ENCODE data around the gene ITFG1. TPM values are rescaled to one million over a fixed set of nuclear protein-coding genes. Genes with fewer than 3 reads are reported as not detected.

Gene ITFG1
- total and polyA plus RNA-seq, 5 donors, result 51.7 to 72.6 (median 63.4) TPM

GRCh38 chr16:47278306-47278970 lies 182.4 kb downstream of the ITFG1 start:
- no peaks in the 10 kb centered on the region for H3K27me3 ChIP-seq (ENCODE audit: control insufficient read depth, insufficient read depth)
- intact Hi-C loops (cut with DNase I), result no loop called here
- no peaks in the 10 kb centered on the region for H3K9me3 ChIP-seq (ENCODE audit: control insufficient read depth, low read length)
- DNase-seq (no peak), ATAC-seq (no peak)
- no peak overlapping the region for H3K4me3 ChIP-seq (ENCODE audit: low read length)
- no peak overlapping the region for H3K27ac ChIP-seq (ENCODE audit: low read length)
- 90% methylated on average over 5 of the region's 5 CpGs for WGBS
- no peaks in the 10 kb centered on the region for H3K4me1 ChIP-seq (ENCODE audit: control insufficient read depth, insufficient read depth, low read length)

GRCh38 chr16:47276522-47276921 lies 184.3 kb downstream of the ITFG1 start:
- ATAC-seq, result no peak
- Histone ChIP-seq H3K27ac (ENCODE audit: low read length) (no peak overlapping the region), H3K4me1 (ENCODE audit: control insufficient read depth, insufficient read depth, low read length) (no peaks in the 10 kb centered on the region), H3K4me3 (ENCODE audit: low read length) (no peak overlapping the region), H3K27me3 (ENCODE audit: control insufficient read depth, insufficient read depth) (no peaks in the 10 kb centered on the region), H3K9me3 (ENCODE audit: control insufficient read depth, low read length) (no peaks in the 10 kb centered on the region)
- 34% methylated on average over 1 of the region's 1 CpG for WGBS
- no peak for DNase-seq
- intact Hi-C loops (cut with DNase I), result no loop called here

GRCh38 chr16:47262938-47263337 lies 197.9 kb downstream of the ITFG1 start:
- WGBS, result 88% methylated on average over 2 of the region's 2 CpGs
- H3K4me1 ChIP-seq (ENCODE audit: control insufficient read depth, insufficient read depth, low read length), result no peaks in the 10 kb centered on the region
- H3K9me3 ChIP-seq (ENCODE audit: control insufficient read depth, low read length), result no peaks in the 10 kb centered on the region
- intact Hi-C loops (cut with DNase I), result no loop called here
- H3K4me3 ChIP-seq (ENCODE audit: low read length), result no peak overlapping the region
- no peak overlapping the region for H3K27ac ChIP-seq (ENCODE audit: low read length)
- ATAC-seq, result no peak
- DNase-seq, result no peak
- H3K27me3 ChIP-seq (ENCODE audit: control insufficient read depth, insufficient read depth), result no peaks in the 10 kb centered on the region

DNA sequence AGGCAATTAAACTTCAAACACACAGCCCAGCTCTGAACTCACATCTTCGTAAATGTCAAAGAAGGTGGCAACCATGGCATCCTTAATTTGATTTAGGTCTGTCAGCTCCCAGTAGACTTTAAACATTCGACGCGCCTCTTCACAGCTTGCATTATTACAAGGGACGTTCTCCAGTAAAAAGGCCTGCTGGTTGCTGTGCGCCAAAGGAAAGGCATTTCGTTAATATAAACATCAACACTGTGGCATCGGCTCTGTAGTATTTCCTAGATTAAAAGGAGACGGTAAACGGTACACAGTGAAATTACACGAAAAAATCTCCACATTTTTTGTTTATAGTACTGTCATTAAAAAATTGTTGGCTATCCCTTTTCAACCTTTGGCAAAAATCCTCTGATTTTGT lies 200.4 kb downstream of the ITFG1 start:
- Histone ChIP-seq H3K27ac (ENCODE audit: low read length) (no peak overlapping the region), H3K4me3 (ENCODE audit: low read length) (no peak overlapping the region), H3K9me3 (ENCODE audit: control insufficient read depth, low read length) (no peaks in the 10 kb centered on the region), H3K27me3 (ENCODE audit: control insufficient read depth, insufficient read depth) (no peaks in the 10 kb centered on the region), H3K4me1 (ENCODE audit: control insufficient read depth, insufficient read depth, low read length) (no peaks in the 10 kb centered on the region)
- WGBS, result 96% methylated on average over 11 of the region's 11 CpGs
- intact Hi-C loops (cut with DNase I), result no loop called here
- no peak for DNase-seq
- no peak for ATAC-seq

DNA sequence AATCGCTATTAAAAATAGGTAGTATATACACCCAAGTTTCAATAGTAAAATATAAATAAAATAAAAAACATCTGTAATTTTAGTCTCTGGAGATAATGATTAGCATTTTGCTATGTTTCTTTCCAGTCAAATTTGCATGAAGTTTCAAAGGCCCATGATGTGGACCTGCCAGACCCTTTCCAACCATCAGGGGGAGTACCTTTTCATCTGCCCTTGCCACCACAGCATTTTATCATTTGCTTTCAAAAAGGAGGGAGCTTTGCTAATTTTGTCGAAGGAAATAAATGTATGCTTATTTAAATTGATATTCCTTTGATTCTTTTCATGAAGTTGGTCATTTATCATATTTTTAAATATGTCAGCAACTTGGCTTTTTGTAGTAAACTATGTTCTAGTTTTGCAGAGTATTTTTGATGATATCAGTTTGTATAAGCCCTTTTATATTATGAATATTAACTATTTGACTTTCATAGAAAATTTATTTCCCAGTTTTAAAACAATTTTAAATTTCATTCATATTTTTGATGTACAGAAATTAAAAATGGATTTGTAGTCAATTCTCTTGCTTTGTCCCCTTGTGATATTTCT lies 201.9 kb downstream of the ITFG1 start:
- Histone ChIP-seq H3K4me3 (ENCODE audit: low read length) (no peak overlapping the region), H3K27me3 (ENCODE audit: control insufficient read depth, insufficient read depth) (no peaks in the 10 kb centered on the region), H3K9me3 (ENCODE audit: control insufficient read depth, low read length) (no peaks in the 10 kb centered on the region), H3K27ac (ENCODE audit: low read length) (no peak overlapping the region), H3K4me1 (ENCODE audit: control insufficient read depth, insufficient read depth, low read length) (no peaks in the 10 kb centered on the region)
- 67% methylated on average over 2 of the region's 2 CpGs for WGBS
- no peak for ATAC-seq
- intact Hi-C loops (cut with DNase I), result no loop called here
- DNase-seq, result no peak

DNA sequence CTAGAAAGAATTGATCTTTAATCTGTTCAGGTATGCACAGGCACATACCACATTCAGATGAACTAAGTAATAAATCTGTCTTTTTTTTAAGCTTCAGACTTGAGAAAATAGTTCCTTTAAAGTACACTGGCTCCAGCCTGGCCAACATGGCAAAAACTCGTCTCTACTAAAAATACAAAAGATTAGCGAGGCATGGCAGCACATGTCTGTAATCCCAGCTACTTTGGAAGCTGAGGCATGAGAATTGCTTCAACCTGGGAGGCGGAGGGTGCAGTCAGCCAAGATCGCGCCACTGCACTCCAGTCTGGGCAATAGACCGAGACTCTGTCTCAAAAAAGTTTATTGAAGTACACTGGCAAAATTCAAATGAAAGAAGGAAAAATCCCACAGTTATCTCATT lies 206.1 kb downstream of the ITFG1 start:
- intact Hi-C loops (cut with DNase I), result no loop called here
- Histone ChIP-seq H3K9me3 (ENCODE audit: control insufficient read depth, low read length) (no peaks in the 10 kb centered on the region), H3K27ac (ENCODE audit: low read length) (no peak overlapping the region), H3K4me3 (ENCODE audit: low read length) (no peak overlapping the region), H3K27me3 (ENCODE audit: control insufficient read depth, insufficient read depth) (no peaks in the 10 kb centered on the region), H3K4me1 (ENCODE audit: control insufficient read depth, insufficient read depth, low read length) (no peaks in the 10 kb centered on the region)
- DNase-seq (no peak), ATAC-seq (no peak)
- 96% methylated on average over 6 of the region's 6 CpGs for WGBS

- Histone ChIP-seq H3K27me3 (ENCODE audit: control insufficient read depth, insufficient read depth) (no peaks in the 10 kb centered on the region), H3K4me3 (ENCODE audit: low read length) (no peak overlapping the region), H3K9me3 (ENCODE audit: control insufficient read depth, low read length) (no peaks in the 10 kb centered on the region), H3K27ac (ENCODE audit: low read length) (no peak overlapping the region), H3K4me1 (ENCODE audit: control insufficient read depth, insufficient read depth, low read length) (no peaks in the 10 kb centered on the region)
- 64% methylated on average over 2 of the region's 2 CpGs for WGBS
- ATAC-seq (no peak), DNase-seq (no peak)
- intact Hi-C loops (cut with DNase I), result no loop called here
Observed at GRCh38 chr16:47250983-47251382, 209.9 kb downstream of the ITFG1 start.

DNA sequence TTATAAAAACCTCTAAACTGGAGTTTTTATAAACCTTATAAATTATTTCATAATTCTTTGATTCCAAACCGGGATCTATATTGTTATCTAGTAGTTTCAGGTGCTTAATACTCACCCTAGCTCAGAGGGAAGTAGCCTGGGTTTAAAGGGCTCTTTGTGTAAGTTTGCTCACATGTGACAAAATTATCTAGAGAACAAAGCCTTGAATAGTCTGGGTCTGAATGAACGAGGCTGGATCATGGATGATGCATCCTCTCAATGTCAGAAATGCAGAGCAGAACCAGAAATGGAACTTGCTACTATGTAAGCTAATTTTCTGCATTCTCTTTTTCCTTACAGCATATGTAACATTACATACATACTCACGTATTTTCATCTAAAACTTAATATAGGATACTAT lies 213.2 kb downstream of the ITFG1 start:
- WGBS, result 79% methylated on average over 3 of the region's 3 CpGs
- no peaks in the 10 kb centered on the region for H3K4me1 ChIP-seq (ENCODE audit: control insufficient read depth, insufficient read depth, low read length)
- intact Hi-C loops (cut with DNase I), result no loop called here
- no peaks in the 10 kb centered on the region for H3K9me3 ChIP-seq (ENCODE audit: control insufficient read depth, low read length)
- H3K27ac ChIP-seq (ENCODE audit: low read length), result no peak overlapping the region
- H3K27me3 ChIP-seq (ENCODE audit: control insufficient read depth, insufficient read depth), result no peaks in the 10 kb centered on the region
- DNase-seq, result no peak
- H3K4me3 ChIP-seq (ENCODE audit: low read length), result no peak overlapping the region
- ATAC-seq, result no peak

DNA sequence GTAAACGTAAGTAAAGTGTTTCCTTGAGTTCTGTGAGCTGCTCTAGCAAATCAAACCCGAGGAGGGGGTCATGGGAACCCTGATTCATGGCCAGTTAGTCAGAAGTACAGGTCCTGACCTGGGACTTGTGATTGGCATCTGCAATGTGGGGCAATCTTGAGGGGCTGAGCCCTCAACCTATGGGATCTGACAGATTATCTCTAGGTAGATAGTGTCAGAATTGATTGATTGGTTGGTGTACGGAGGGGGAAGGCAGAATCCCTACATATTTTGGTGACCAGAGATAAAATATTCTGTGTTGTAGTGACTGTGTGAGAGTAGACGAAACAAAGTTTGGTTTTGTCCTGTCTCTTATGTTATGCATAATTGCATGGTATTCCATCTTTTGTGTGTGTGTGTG lies 216.7 kb downstream of the ITFG1 start:
- DNase-seq (no peak), ATAC-seq (no peak)
- Histone ChIP-seq H3K27ac (ENCODE audit: low read length) (no peak overlapping the region), H3K9me3 (ENCODE audit: control insufficient read depth, low read length) (no peaks in the 10 kb centered on the region), H3K4me3 (ENCODE audit: low read length) (no peak overlapping the region), H3K27me3 (ENCODE audit: control insufficient read depth, insufficient read depth) (no peaks in the 10 kb centered on the region), H3K4me1 (ENCODE audit: control insufficient read depth, insufficient read depth, low read length) (no peaks in the 10 kb centered on the region)
- intact Hi-C loops (cut with DNase I), result no loop called here
- 79% methylated on average over 4 of the region's 4 CpGs for WGBS

GRCh38 chr16:47241061-47241460 lies 219.8 kb downstream of the ITFG1 start:
- H3K4me1 ChIP-seq (ENCODE audit: control insufficient read depth, insufficient read depth, low read length), result no peaks in the 10 kb centered on the region
- H3K27me3 ChIP-seq (ENCODE audit: control insufficient read depth, insufficient read depth), result no peaks in the 10 kb centered on the region
- intact Hi-C loops (cut with DNase I), result no loop called here
- no peak for ATAC-seq
- no peaks in the 10 kb centered on the region for H3K9me3 ChIP-seq (ENCODE audit: control insufficient read depth, low read length)
- H3K27ac ChIP-seq (ENCODE audit: low read length), result no peak overlapping the region
- H3K4me3 ChIP-seq (ENCODE audit: low read length), result no peak overlapping the region
- no peak for DNase-seq

- Histone ChIP-seq H3K27ac (ENCODE audit: low read length) (no peak overlapping the region), H3K4me1 (ENCODE audit: control insufficient read depth, insufficient read depth, low read length) (no peaks in the 10 kb centered on the region), H3K4me3 (ENCODE audit: low read length) (no peak overlapping the region), H3K9me3 (ENCODE audit: control insufficient read depth, low read length) (no peaks in the 10 kb centered on the region), H3K27me3 (ENCODE audit: control insufficient read depth, insufficient read depth) (no peaks in the 10 kb centered on the region)
- DNase-seq (no peak), ATAC-seq (no peak)
- 77% methylated on average over 6 of the region's 6 CpGs for WGBS
- intact Hi-C loops (cut with DNase I), result no loop called here
Observed at GRCh38 chr16:47236716-47237115, 224.1 kb downstream of the ITFG1 start.

DNA sequence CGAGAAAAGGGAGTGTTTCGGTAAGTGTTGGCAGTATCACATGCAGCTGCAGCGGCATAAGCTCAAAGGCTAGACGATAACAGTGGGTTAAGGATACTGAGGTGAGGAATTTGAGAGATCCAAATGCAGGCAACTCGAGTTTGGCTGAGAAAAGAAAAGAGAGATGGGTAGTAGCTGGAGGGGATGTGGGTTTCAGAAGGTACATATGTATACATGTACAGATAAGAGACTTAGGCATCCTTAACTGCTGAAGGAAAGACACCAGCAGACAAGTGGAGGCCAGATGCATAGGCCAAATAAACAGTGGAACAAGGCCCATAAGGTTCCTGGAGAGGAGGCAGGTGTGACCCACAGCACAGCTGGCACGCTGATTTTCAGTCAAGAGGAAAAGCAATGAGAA lies 230.6 kb downstream of the ITFG1 start:
- no peak overlapping the region for H3K4me3 ChIP-seq (ENCODE audit: low read length)

More for the DNA sequence above, 230.6 kb downstream of the ITFG1 start:
- DNase-seq, result no peak
- H3K9me3 ChIP-seq (ENCODE audit: control insufficient read depth, low read length), result no peaks in the 10 kb centered on the region
- no peak for ATAC-seq
- H3K27me3 ChIP-seq (ENCODE audit: control insufficient read depth, insufficient read depth), result no peaks in the 10 kb centered on the region
- no peak overlapping the region for H3K27ac ChIP-seq (ENCODE audit: low read length)
- 79% methylated on average over 6 of the region's 6 CpGs for WGBS
- H3K4me1 ChIP-seq (ENCODE audit: control insufficient read depth, insufficient read depth, low read length), result no peaks in the 10 kb centered on the region
- intact Hi-C loops (cut with DNase I), result no loop called here
